DND-41 (cell line): ENCODE measurements around the gene MAPRE2.

Experiments
- CTCF ChIP-seq: IDR thresholded peaks from 2 replicates; pipeline ENCODE4 v1.5.1; 2012; ENCODE audit warnings: borderline replicate concordance, low read length, moderate library complexity, mild to moderate bottlenecking; ENCODE audit not compliant: poor library complexity, severe bottlenecking; ENCODE audit errors: extremely low read depth
- EZH2 ChIP-seq: IDR thresholded peaks from 3 replicates; pipeline ENCODE4 v1.6.1; 2012; ENCODE audit warnings: borderline replicate concordance, low read depth, mild to moderate bottlenecking, moderate library complexity, low read length, inconsistent platforms; ENCODE audit not compliant: severe bottlenecking

- TF ChIP-seq CTCF (no peak), EZH2 (no peak)
These were observed 43.6 kb downstream of the MAPRE2 start for GRCh38 chr18:35084494-35085449.
